HCT116 (cell line): ENCODE measurements around the gene SDC1. TPM values are rescaled to one million over a fixed set of nuclear protein-coding genes. Genes with fewer than 3 reads are reported as not detected.

Experiments
- ATAC-seq: fragments of 200-7000 bp; cut with Tn5 transposase; 2 replicates; pipeline ENCODE4 v1.9.1; 2020; ENCODE audit warnings: mild to moderate bottlenecking, moderate library complexity
- BruUV-seq: library from RNA; stranded (reverse); fragments of 400-500 nt; replicated peaks from 2 replicates; lab custom pipeline; 2021; lab: Mats Ljungman, UMichigan
- CTCF ChIA-PET: fragments of 300-600 bp; sonication (Branson Sonifier 250); formaldehyde crosslinking; loops from one replicate; lab custom pipeline; 2021; ENCODE audit warnings: antibody characterized with exemption; lab: Charles Lee
- POLR2A ChIA-PET: fragments of 300-600, 350-600 bp; sonication (Branson Sonifier 250); formaldehyde crosslinking; loops from one replicate; lab custom pipeline; 2021; ENCODE audit warnings: antibody characterized with exemption; lab: Charles Lee
- RAD21 ChIA-PET, 2 experiments: fragments of 300-600 bp; sonication (Branson Sonifier 250); formaldehyde crosslinking; loops; one replicate each; lab custom pipeline; 2023; ENCODE audit warnings: low total read pairs in 2 of 2; ENCODE audit not compliant: uncharacterized antibody in 2 of 2, unreplicated experiment in 2 of 2, low non-redundant PET in 1 of 2; lab: Charles Lee
- DNase-seq: peaks from one replicate; pipeline ENCODE4 v3.0.0-alpha.2; 2010; ENCODE audit warnings: low read depth, low spot score
- H2AFZ ChIP-seq: fragments of 200-600 bp; shearing (Covaris generic), sonication (generic); 2 replicates; pipeline ENCODE4 v1.6.1; 2017; ENCODE audit warnings: low read depth, mixed run types, mixed read lengths, antibody characterized with exemption, low read length; ENCODE audit not compliant: poor library complexity, severe bottlenecking
- H3K27ac ChIP-seq: 2 replicates; pipeline ENCODE4 v1.5.1; 2012; ENCODE audit warnings: low read depth, low read length
- H3K27me3 ChIP-seq: fragments of 200-600 bp; sonication (generic); 2 replicates; pipeline ENCODE4 v1.6.1; 2016; ENCODE audit warnings: mixed run types, low read length, mixed read lengths; ENCODE audit not compliant: insufficient read depth
- H3K36me3 ChIP-seq, 2 experiments: fragments of 200-500 bp in 1 of 2; fragments of 200-600 bp in 1 of 2; sonication (Bioruptor generic) in 1 of 2; sonication (generic) in 1 of 2; 2 replicates each; pipeline versions ENCODE4 v1.5.1 to v1.6.1; 2014 to 2016; ENCODE audit warnings: low read length in 2 of 2, inconsistent platforms in 1 of 2, mixed read lengths in 1 of 2, mixed run types in 1 of 2; ENCODE audit not compliant: insufficient read depth in 2 of 2, control insufficient read depth in 1 of 2
- H3K4me1 ChIP-seq, 2 experiments: fragments of 200-600 bp in 1 of 2; sonication (generic) in 1 of 2; 2 replicates each; pipeline versions ENCODE4 v1.5.1 to v1.6.1; 2012 to 2017; ENCODE audit warnings: low read length in 2 of 2, inconsistent platforms in 1 of 2, mild to moderate bottlenecking in 1 of 2, mixed read lengths in 1 of 2, mixed run types in 1 of 2, moderate library complexity in 1 of 2; ENCODE audit not compliant: insufficient read depth in 2 of 2, control insufficient read depth in 1 of 2
- H3K4me2 ChIP-seq: fragments of 200-600 bp; sonication (generic); 2 replicates; pipeline ENCODE4 v1.6.1; 2017; ENCODE audit warnings: mixed run types, low read length, mixed read lengths
- H3K4me3 ChIP-seq, 2 experiments: fragments of 200-600 bp in 1 of 2; sonication (generic) in 1 of 2; replicated peaks in 1 of 2; 2 replicates each; pipeline ENCODE4 v1.5.1; 2011 to 2016; ENCODE audit warnings: low read length in 2 of 2, control low read depth in 1 of 2, low read depth in 1 of 2, mild to moderate bottlenecking in 1 of 2, mixed read lengths in 1 of 2, mixed run types in 1 of 2
- H3K79me2 ChIP-seq: fragments of 200-600 bp; sonication (generic); 2 replicates; pipeline ENCODE4 v1.6.1; 2017; ENCODE audit warnings: mild to moderate bottlenecking, mixed run types, low read length, moderate library complexity, mixed read lengths; ENCODE audit not compliant: insufficient read depth
- H3K9ac ChIP-seq: fragments of 200-600 bp; sonication (generic); 2 replicates; pipeline ENCODE4 v1.6.1; 2016; ENCODE audit warnings: low read length, mixed read lengths
- H3K9me2 ChIP-seq: fragments of 200-600 bp; sonication (generic), shearing (Covaris generic); 2 replicates; pipeline ENCODE4 v1.6.1; 2017; ENCODE audit warnings: mixed run types, mild to moderate bottlenecking, moderate library complexity; ENCODE audit not compliant: insufficient read depth
- H3K9me3 ChIP-seq, 2 experiments: fragments of 200-500 bp in 1 of 2; fragments of 200-600 bp in 1 of 2; sonication (Bioruptor generic) in 1 of 2; sonication (generic) in 1 of 2; 2 replicates each; pipeline ENCODE4 v1.6.1; 2014 to 2017; ENCODE audit warnings: low read length in 2 of 2, mixed read lengths in 2 of 2, inconsistent platforms in 1 of 2, low read depth in 1 of 2, mild to moderate bottlenecking in 1 of 2, mixed run types in 1 of 2, moderate library complexity in 1 of 2; ENCODE audit not compliant: control insufficient read depth in 1 of 2, insufficient read depth in 1 of 2
- H4K20me1 ChIP-seq: fragments of 200-600 bp; sonication (generic), shearing (Covaris generic); 2 replicates; pipeline ENCODE4 v1.6.1; 2017; ENCODE audit warnings: mixed run types, mild to moderate bottlenecking, moderate library complexity; ENCODE audit not compliant: insufficient read depth
- JUND ChIP-seq: IDR thresholded peaks from 2 replicates; pipeline ENCODE4 v1.6.1; 2012
- REST ChIP-seq: IDR thresholded peaks from 2 replicates; pipeline ENCODE4 v1.6.1; 2012; ENCODE audit warnings: low read depth
- SRF ChIP-seq: IDR thresholded peaks from 2 replicates; pipeline ENCODE4 v1.6.1; 2012; ENCODE audit warnings: low read depth
- TCF7L2 ChIP-seq: IDR thresholded peaks from 2 replicates; pipeline ENCODE4 v1.7.0; 2011; ENCODE audit warnings: borderline replicate concordance, inconsistent platforms; ENCODE audit not compliant: insufficient read depth, insufficient read length; ENCODE audit errors: extremely low read depth
- intact Hi-C: fragments of 100-400 bp; cut with micrococcal nuclease; formaldehyde crosslinking; loops from 2 replicates; pipeline ENCODE4 v1.10.0; 2022
- total RNA-seq: library from RNA; stranded (reverse); gene quantifications from one replicate; pipeline ENCODE4 v1.2.1, GENCODE V29; 2021; ENCODE audit not compliant: unreplicated experiment
- TF ChIP-seq, protein P1 (sequence below): IDR thresholded peaks from 2 replicates; pipeline ENCODE4 v1.6.1; 2011; ENCODE audit warnings: mild to moderate bottlenecking, low read length, moderate library complexity; ENCODE audit not compliant: insufficient replicate concordance; ENCODE audit errors: extremely low read depth

SDC1 gene
- total RNA-seq, 1 experiment from 2014 or later = 32.0 TPM

GRCh38 chr2:20187331-20187730 is 37.6 kb downstream of the SDC1 start:
- intact Hi-C loops = no loop called here
- BruUV-seq = no TSS peak
- H3K27ac ChIP-seq = no peak overlapping the region
- no peak overlapping the region for H3K9ac ChIP-seq
- peak; percentile 41; the same call in 1 of the 2 replicates for ATAC-seq
- RAD21 ChIA-PET = no interaction called here
- H3K27me3 ChIP-seq = no peaks in the 10 kb centered on the region
- H3K4me1 ChIP-seq = peaks cover 3 to 31% of the 10 kb centered on the region in 2 experiments; a peak in 3 of 4 replicates
- peak; percentile 59 for TF ChIP-seq TCF7L2
- TF ChIP-seq, protein P1, sequence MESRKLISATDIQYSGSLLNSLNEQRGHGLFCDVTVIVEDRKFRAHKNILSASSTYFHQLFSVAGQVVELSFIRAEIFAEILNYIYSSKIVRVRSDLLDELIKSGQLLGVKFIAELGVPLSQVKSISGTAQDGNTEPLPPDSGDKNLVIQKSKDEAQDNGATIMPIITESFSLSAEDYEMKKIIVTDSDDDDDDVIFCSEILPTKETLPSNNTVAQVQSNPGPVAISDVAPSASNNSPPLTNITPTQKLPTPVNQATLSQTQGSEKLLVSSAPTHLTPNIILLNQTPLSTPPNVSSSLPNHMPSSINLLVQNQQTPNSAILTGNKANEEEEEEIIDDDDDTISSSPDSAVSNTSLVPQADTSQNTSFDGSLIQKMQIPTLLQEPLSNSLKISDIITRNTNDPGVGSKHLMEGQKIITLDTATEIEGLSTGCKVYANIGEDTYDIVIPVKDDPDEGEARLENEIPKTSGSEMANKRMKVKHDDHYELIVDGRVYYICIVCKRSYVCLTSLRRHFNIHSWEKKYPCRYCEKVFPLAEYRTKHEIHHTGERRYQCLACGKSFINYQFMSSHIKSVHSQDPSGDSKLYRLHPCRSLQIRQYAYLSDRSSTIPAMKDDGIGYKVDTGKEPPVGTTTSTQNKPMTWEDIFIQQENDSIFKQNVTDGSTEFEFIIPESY = no peak
- CTCF ChIA-PET = no interaction called here
- H3K4me3 ChIP-seq = no peak overlapping the region
- POLR2A ChIA-PET = no interaction called here
- no peaks in the 10 kb centered on the region for H3K36me3 ChIP-seq
- no peaks in the 10 kb centered on the region for H3K9me3 ChIP-seq
- no peak overlapping the region for H2AFZ ChIP-seq
- no peak for DNase-seq
- no peaks in the 10 kb centered on the region for H3K79me2 ChIP-seq
- H3K9me2 ChIP-seq = no peaks in the 10 kb centered on the region
- no peak overlapping the region for H3K4me2 ChIP-seq
- H4K20me1 ChIP-seq = no peaks in the 10 kb centered on the region

DNA sequence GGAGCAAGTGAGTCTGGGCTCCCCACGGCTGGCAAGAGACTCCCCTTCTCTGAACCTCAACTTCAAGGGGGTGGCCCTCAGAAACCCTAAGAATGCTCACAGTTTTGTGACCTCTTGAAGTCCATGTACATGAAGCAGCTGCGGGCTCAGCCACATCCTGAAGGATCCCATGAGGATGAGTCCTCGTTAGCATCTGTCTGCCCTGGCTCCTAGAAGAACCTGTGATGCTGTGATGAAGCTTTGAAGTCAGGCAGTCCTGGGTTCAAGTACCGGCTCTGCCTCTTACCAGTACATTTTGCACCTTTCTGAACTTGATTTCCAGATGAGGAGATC is 38.1 kb downstream of the SDC1 start:
- Histone ChIP-seq H3K4me1 (peaks cover 3 to 32% of the 10 kb centered on the region in 2 experiments; a peak in 3 of 4 replicates), H3K27me3 (no peaks in the 10 kb centered on the region), H3K36me3 (no peaks in the 10 kb centered on the region), H4K20me1 (no peaks in the 10 kb centered on the region), H3K79me2 (no peaks in the 10 kb centered on the region), H2AFZ (no peak overlapping the region), H3K9me2 (no peaks in the 10 kb centered on the region), H3K9ac (no peak overlapping the region), H3K4me3 (no peak overlapping the region), H3K27ac (no peak overlapping the region), H3K4me2 (no peak overlapping the region), H3K9me3 (no peaks in the 10 kb centered on the region)
- DNase-seq (no peak), ATAC-seq (no peak)
- POLR2A ChIA-PET = no interaction called here
- BruUV-seq = no TSS peak
- RAD21 ChIA-PET = no interaction called here
- CTCF ChIA-PET = no interaction called here
- intact Hi-C loops = no loop called here
- TF ChIP-seq SRF (no peak), JUND (no peak), REST (no peak)
